Caco-2 (cell line): ENCODE results near the gene MARCHF2. TPM values are rescaled to one million over a fixed set of nuclear protein-coding genes. Genes with fewer than 3 reads are reported as not detected.
A peak's percentile ranks its signal among the peaks of the same experiment; 100 is the strongest.

ENCODE experiments used
- BruUV-seq: library from RNA; stranded (reverse); fragments of 400-500 nt; replicated peaks from 2 replicates; lab custom pipeline; 2021; lab: Mats Ljungman, UMichigan
- CTCF ChIA-PET: fragments of 300-600 bp; sonication (Branson Sonifier 250); formaldehyde crosslinking; loops from one replicate; lab custom pipeline; 2022; ENCODE audit warnings: antibody characterized with exemption; lab: Charles Lee
- POLR2A ChIA-PET: fragments of 300-600 bp; sonication (Branson Sonifier 250); formaldehyde crosslinking; loops from one replicate; lab custom pipeline; 2022; ENCODE audit warnings: antibody characterized with exemption; lab: Charles Lee
- DNase-seq, 2 experiments: peaks; one replicate each; pipeline versions ENCODE4 v3.0.0 to v3.0.0-alpha.2; 2020 to 2022
- H3K27me3 ChIP-seq: replicated peaks from 2 replicates; pipeline ENCODE4 v1.6.0; 2011; ENCODE audit warnings: low read length; ENCODE audit not compliant: control insufficient read depth, insufficient read depth
- H3K36me3 ChIP-seq: 2 replicates; pipeline ENCODE4 v1.5.1; 2011; ENCODE audit warnings: low read length; ENCODE audit not compliant: control insufficient read depth, insufficient read depth
- H3K4me1 ChIP-seq: fragments of 250-450 bp; sonication (Bioruptor Pico); 2 replicates; pipeline ENCODE4 v1.5.1; 2020; ENCODE audit warnings: mild to moderate bottlenecking
- H3K4me3 ChIP-seq: 2 replicates; pipeline ENCODE4 v1.5.1; 2011; ENCODE audit warnings: low read depth, mild to moderate bottlenecking, control low read depth, low read length
- H3K9me3 ChIP-seq: fragments of 250-450 bp; sonication (Bioruptor Pico); 2 replicates; pipeline ENCODE4 v1.5.1; 2020; ENCODE audit warnings: mild to moderate bottlenecking, moderate library complexity
- H3K27ac Mint-ChIP-seq: one replicate; pipeline ENCODE4 v1.8.0; 2022; ENCODE audit warnings: mixed read lengths; ENCODE audit not compliant: unreplicated experiment
- H3K27me3 Mint-ChIP-seq: one replicate; pipeline ENCODE4 v1.8.0; 2022; ENCODE audit warnings: mixed read lengths; ENCODE audit not compliant: insufficient read depth, unreplicated experiment
- H3K36me3 Mint-ChIP-seq: one replicate; pipeline ENCODE4 v1.8.0; 2022; ENCODE audit warnings: mild to moderate bottlenecking, mixed read lengths; ENCODE audit not compliant: insufficient read depth, unreplicated experiment
- H3K4me1 Mint-ChIP-seq: one replicate; pipeline ENCODE4 v1.8.0; 2022; ENCODE audit warnings: low read depth, mixed read lengths; ENCODE audit not compliant: unreplicated experiment
- H3K4me3 Mint-ChIP-seq: one replicate; pipeline ENCODE4 v1.8.0; 2022; ENCODE audit warnings: mild to moderate bottlenecking, moderate library complexity, mixed read lengths; ENCODE audit not compliant: unreplicated experiment
- H3K9me3 Mint-ChIP-seq: one replicate; pipeline ENCODE4 v1.8.0; 2022; ENCODE audit warnings: mixed read lengths; ENCODE audit not compliant: unreplicated experiment
- intact Hi-C: fragments of 100-400 bp; cut with micrococcal nuclease; formaldehyde crosslinking; loops from one replicate; pipeline ENCODE4 v1.10.0; 2022; ENCODE audit not compliant: unreplicated experiment
- total RNA-seq: library from RNA; stranded (reverse); gene quantifications from 2 replicates; pipeline ENCODE4 v1.2.3, GENCODE V29; 2022
- TF ChIP-seq, protein P1 (sequence below), 2 experiments: fragments of 200-600 bp in 1 of 2; IDR thresholded peaks; 1 replicate in 1 of 2; 2 replicates in 1 of 2; pipeline versions ENCODE4 v1.5.1 to v1.8.0; 2011 to 2022; ENCODE audit warnings: antibody characterized with exemption in 1 of 2, control low read depth in 1 of 2, inconsistent platforms in 1 of 2, low read depth in 1 of 2, low read length in 1 of 2, mild to moderate bottlenecking in 1 of 2, moderate library complexity in 1 of 2; ENCODE audit not compliant: insufficient read depth in 1 of 2, severe bottlenecking in 1 of 2, unreplicated experiment in 1 of 2

MARCHF2 gene
- total RNA-seq, 1 experiment from 2014 or later, result 13.8 TPM

DNA sequence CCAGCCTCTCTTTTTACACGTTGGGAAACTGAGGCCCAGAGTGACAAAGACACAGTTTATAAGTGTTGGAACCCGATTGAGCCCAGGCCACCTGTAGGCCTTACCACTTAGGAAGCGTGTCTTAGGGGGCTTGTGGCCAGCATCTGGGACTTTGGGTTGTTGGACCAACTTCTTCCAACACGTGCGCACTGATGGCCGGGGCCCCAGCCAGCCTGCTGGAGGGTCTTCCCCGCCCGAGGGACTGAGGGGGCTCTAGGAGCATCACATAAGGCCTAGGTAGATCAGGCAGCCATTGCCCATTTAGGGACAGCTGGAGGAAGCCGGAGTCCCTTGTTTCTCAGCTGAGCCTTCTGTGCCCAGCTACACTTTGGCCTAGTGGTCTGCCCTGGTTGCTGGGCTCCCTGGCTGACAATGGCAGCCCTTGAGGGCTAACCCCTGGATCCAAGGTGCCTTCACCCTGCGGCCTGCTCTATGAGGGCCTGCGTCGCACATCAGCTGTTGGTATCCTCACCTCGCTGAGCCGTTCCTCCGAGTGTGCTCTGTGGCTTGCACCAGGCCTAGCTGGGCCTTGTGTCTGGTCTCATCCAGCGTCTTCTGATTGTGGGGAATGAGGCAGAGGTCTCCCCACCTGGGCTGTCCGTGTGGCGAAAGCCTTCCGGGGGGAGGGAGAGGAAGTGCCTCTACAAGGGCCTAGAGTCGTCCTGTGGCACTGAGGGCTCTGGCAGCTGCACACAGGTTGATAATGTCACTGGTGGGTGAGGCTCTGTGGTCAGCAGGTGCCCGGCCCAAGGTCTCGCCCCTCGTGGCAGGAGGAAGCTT is 21.7 kb upstream of the MARCHF2 start:
- Mint-ChIP-seq H3K4me1 (peaks cover 10% of the 10 kb centered on the region), H3K9me3 (no peaks in the 10 kb centered on the region), H3K36me3 (peaks cover 37% of the 10 kb centered on the region), H3K27ac (peak overlapping the region; percentile 95), H3K4me3 (peak overlapping the region; percentile 81), H3K27me3 (no peaks in the 10 kb centered on the region)
- TSS peak; percentile 47 for BruUV-seq
- peak overlapping the region; percentile 86 for H3K4me3 ChIP-seq
- ChIA-PET POLR2A (interaction anchor here (0.5 to 2.0 kb wide), 6 partner anchors 22 to 125 kb away, joined by 3 to 18 read pairs (median 5); partner anchors contain the start of genes HNRNPM, MARCHF2 and ZNF414), CTCF (interaction anchor here (1.6 to 3.9 kb wide), 2 partner anchors 22 to 38 kb away, joined by 13 to 21 read pairs; partner anchors contain the start of gene MARCHF2)
- TF ChIP-seq, protein P1, sequence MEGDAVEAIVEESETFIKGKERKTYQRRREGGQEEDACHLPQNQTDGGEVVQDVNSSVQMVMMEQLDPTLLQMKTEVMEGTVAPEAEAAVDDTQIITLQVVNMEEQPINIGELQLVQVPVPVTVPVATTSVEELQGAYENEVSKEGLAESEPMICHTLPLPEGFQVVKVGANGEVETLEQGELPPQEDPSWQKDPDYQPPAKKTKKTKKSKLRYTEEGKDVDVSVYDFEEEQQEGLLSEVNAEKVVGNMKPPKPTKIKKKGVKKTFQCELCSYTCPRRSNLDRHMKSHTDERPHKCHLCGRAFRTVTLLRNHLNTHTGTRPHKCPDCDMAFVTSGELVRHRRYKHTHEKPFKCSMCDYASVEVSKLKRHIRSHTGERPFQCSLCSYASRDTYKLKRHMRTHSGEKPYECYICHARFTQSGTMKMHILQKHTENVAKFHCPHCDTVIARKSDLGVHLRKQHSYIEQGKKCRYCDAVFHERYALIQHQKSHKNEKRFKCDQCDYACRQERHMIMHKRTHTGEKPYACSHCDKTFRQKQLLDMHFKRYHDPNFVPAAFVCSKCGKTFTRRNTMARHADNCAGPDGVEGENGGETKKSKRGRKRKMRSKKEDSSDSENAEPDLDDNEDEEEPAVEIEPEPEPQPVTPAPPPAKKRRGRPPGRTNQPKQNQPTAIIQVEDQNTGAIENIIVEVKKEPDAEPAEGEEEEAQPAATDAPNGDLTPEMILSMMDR (IDR thresholded peaks at IDR 0.05; ENCODE audit: insufficient read depth in 1 of 2, low read depth in 1 of 2, low read length in 1 of 2, severe bottlenecking in 1 of 2, unreplicated experiment in 1 of 2), result no peak
- peaks cover 1% of the 10 kb centered on the region for H3K36me3 ChIP-seq
- intact Hi-C loops, result no loop called here
- no peaks in the 10 kb centered on the region for H3K9me3 ChIP-seq
- peaks cover 18% of the 10 kb centered on the region; the same call in 1 of the 2 replicates for H3K4me1 ChIP-seq
- H3K27me3 ChIP-seq, result no peaks in the 10 kb centered on the region
- no peak for DNase-seq

DNA sequence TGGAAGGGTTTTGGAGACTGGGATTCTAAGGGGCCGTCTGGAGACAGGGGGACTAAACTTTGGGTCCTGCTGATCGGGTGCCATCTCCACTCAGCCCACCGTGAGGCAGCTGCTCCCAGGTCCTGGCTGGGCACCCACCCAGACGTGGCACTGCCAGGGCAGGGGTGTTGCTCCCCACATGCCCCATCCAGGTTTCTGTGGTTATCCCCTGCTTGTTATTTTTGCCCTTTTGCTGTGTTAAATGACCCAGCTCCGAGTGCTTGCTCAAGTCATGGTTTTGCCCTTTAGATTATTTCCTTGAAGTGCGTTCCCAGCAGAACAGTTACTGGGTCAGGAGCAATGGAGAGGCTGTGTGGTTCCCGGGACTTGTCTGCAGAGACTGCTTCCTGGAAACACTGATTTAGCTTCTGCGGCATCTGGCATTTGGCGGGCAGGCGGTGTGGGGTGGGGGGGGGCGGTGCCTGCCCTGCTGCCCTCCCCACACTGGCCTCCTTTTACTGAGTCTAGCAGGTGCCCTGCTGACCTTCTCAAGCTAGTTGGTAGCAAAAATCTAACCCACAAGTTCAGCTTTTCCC is 21.0 kb upstream of the MARCHF2 start:
- H3K36me3 Mint-ChIP-seq, result peaks cover 37% of the 10 kb centered on the region
- Histone ChIP-seq H3K4me3 (no peak overlapping the region), H3K4me1 (peaks cover 18% of the 10 kb centered on the region; the same call in 1 of the 2 replicates), H3K27me3 (no peaks in the 10 kb centered on the region), H3K36me3 (peaks cover 1% of the 10 kb centered on the region), H3K9me3 (no peaks in the 10 kb centered on the region)
- BruUV-seq, result no TSS peak
- TF ChIP-seq, protein P1 (IDR thresholded peaks at IDR 0.05; ENCODE audit: insufficient read depth in 1 of 2, low read depth in 1 of 2, low read length in 1 of 2, severe bottlenecking in 1 of 2, unreplicated experiment in 1 of 2), result no peak
- H3K9me3 Mint-ChIP-seq, result no peaks in the 10 kb centered on the region
- no peak overlapping the region for H3K27ac Mint-ChIP-seq
- peaks cover 17% of the 10 kb centered on the region for H3K4me1 Mint-ChIP-seq
- ChIA-PET CTCF (interaction anchor here (0.6 to 3.9 kb wide), 2 partner anchors 39 to 45 kb away, joined by 3 to 21 read pairs; no protein-coding TSS in a partner anchor), POLR2A (interaction anchor here (0.6 kb wide), 1 partner anchor 16 kb away, joined by 4 read pairs; no protein-coding TSS in a partner anchor)
- no peaks in the 10 kb centered on the region for H3K27me3 Mint-ChIP-seq
- H3K4me3 Mint-ChIP-seq, result no peak overlapping the region
- intact Hi-C loops, result no loop called here
- DNase-seq, result no peak

DNA sequence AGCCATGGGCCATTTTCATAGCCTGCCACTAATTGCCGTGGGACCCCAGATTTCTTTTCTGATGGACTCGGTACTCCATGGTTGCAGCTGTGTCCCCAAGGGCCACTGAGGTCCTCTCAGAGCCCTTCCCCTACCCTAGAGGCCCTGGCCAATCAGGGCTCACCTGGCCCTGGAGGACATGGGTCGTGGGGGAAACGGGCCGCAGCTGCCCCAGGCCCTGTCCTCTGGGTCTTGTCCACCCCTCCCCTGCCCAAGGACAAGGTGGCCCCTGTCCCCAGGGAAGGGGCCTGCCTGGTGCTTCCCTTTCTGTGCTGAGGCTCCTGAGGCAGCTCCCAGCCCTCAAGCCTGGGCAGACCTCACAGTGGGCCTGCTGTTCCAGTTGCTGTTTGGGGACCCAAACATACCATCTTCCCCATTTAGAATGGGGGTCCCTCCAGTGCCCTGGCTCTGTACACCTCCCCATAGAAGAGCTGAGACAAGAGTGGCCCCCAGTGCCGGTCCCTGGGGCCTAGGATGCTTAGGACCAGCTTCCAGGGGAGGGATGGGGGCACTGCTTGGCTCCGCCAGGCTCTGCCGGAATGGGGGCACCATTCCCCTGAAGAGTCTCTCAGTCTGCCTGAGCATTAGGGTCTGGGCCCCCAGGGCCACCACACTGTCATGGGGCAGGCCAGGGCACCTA is 19.8 kb upstream of the MARCHF2 start:
- ChIA-PET POLR2A (no interaction called here), CTCF (interaction anchor here (0.6 to 3.9 kb wide), 3 partner anchors 20 to 125 kb away, joined by 3 to 21 read pairs (median 3); partner anchors contain the start of gene MARCHF2)
- no peaks in the 10 kb centered on the region for H3K27me3 ChIP-seq
- H3K27ac Mint-ChIP-seq, result peak overlapping the region; percentile 45
- no peak overlapping the region for H3K4me3 ChIP-seq
- intact Hi-C loops, result no loop called here
- peaks cover 15% of the 10 kb centered on the region; the same call in 1 of the 2 replicates for H3K4me1 ChIP-seq
- no TSS peak for BruUV-seq
- H3K4me3 Mint-ChIP-seq, result no peak overlapping the region
- TF ChIP-seq, protein P1 (IDR thresholded peaks at IDR 0.05; ENCODE audit: insufficient read depth in 1 of 2, low read depth in 1 of 2, low read length in 1 of 2, severe bottlenecking in 1 of 2, unreplicated experiment in 1 of 2), result no peak
- peaks cover 32% of the 10 kb centered on the region for H3K36me3 Mint-ChIP-seq
- peaks cover 1% of the 10 kb centered on the region for H3K36me3 ChIP-seq
- H3K27me3 Mint-ChIP-seq, result no peaks in the 10 kb centered on the region
- H3K4me1 Mint-ChIP-seq, result peaks cover 14% of the 10 kb centered on the region
- no peaks in the 10 kb centered on the region for H3K9me3 ChIP-seq
- H3K9me3 Mint-ChIP-seq, result no peaks in the 10 kb centered on the region
- no peak for DNase-seq
